Endothelial cell of umbilical vein (primary cell): ENCODE results near the gene ACOT13. TPM values are rescaled to one million over a fixed set of nuclear protein-coding genes. Genes with fewer than 3 reads are reported as not detected.

ENCODE experiments used
- BruUV-seq: library from RNA; stranded (reverse); fragments of 400-500 nt; replicated peaks from 2 replicates; lab custom pipeline; 2021; lab: Mats Ljungman, UMichigan
- CTCF ChIA-PET: fragments of 300-600, 350-600 bp; sonication (Branson Sonifier 250); formaldehyde crosslinking; loops from one replicate; lab custom pipeline; 2021; ENCODE audit warnings: antibody characterized with exemption, inconsistent platforms; lab: Charles Lee
- POLR2A ChIA-PET: fragments of 300-600, 350-600 bp; sonication (Branson Sonifier 250); formaldehyde crosslinking; loops from one replicate; lab custom pipeline; 2021; ENCODE audit warnings: antibody characterized with exemption, inconsistent platforms; lab: Charles Lee
- DNase-seq: peaks from one replicate; pipeline ENCODE4 v3.0.0-alpha.2; 2011; ENCODE audit warnings: low read depth, low spot score
- FAIRE-seq: peaks from 2 replicates; lab custom pipeline; 2011; peaks lifted over from hg19 to GRCh38; lab: Jason Lieb, UNC
- H2AFZ ChIP-seq: 2 replicates; pipeline ENCODE4 v1.6.0; 2012; ENCODE audit warnings: low read depth, low read length, control low read depth, inconsistent platforms
- H3K27ac ChIP-seq: 2 replicates; pipeline ENCODE4 v1.5.1; 2011; ENCODE audit warnings: low read depth, mild to moderate bottlenecking, control low read depth, low read length, moderate library complexity; ENCODE audit not compliant: insufficient read depth
- H3K27me3 ChIP-seq, 2 experiments: 2 replicates each; pipeline versions ENCODE4 v1.6.0 to v1.6.1; 2011; ENCODE audit warnings: low read length in 2 of 2, mixed read lengths in 1 of 2; ENCODE audit not compliant: control insufficient read depth in 2 of 2, insufficient read depth in 2 of 2
- H3K36me3 ChIP-seq, 2 experiments: 2 replicates in 1 of 2; 3 replicates in 1 of 2; pipeline ENCODE4 v1.5.1; 2011; ENCODE audit warnings: low read length in 2 of 2, mild to moderate bottlenecking in 1 of 2, moderate library complexity in 1 of 2; ENCODE audit not compliant: control insufficient read depth in 2 of 2, insufficient read depth in 2 of 2; ENCODE audit errors: extremely low read depth in 1 of 2
- H3K4me1 ChIP-seq: 3 replicates; pipeline ENCODE4 v1.5.1; 2011; ENCODE audit warnings: mild to moderate bottlenecking, low read length; ENCODE audit not compliant: control insufficient read depth, insufficient read depth; ENCODE audit errors: extremely low read depth
- H3K4me2 ChIP-seq: 2 replicates; pipeline ENCODE4 v1.6.1; 2011; ENCODE audit warnings: low read length, control low read depth, mixed read lengths; ENCODE audit not compliant: insufficient read depth
- H3K4me3 ChIP-seq, 3 experiments: fragments of 200-600 bp in 1 of 3; sonication (generic), shearing (Covaris generic) in 1 of 3; replicated peaks in 1 of 3; 2 replicates each; pipeline ENCODE4 v1.5.1; 2011 to 2016; ENCODE audit warnings: control low read depth in 3 of 3, low read length in 3 of 3, mild to moderate bottlenecking in 2 of 3, inconsistent platforms in 1 of 3, low read depth in 1 of 3, moderate library complexity in 1 of 3; ENCODE audit not compliant: insufficient read depth in 1 of 3
- H3K79me2 ChIP-seq: 2 replicates; pipeline ENCODE4 v1.6.0; 2012; ENCODE audit warnings: low read length, inconsistent platforms; ENCODE audit not compliant: control insufficient read depth, insufficient read depth
- H3K9ac ChIP-seq: replicated peaks from 2 replicates; pipeline ENCODE3; 2011; ENCODE audit warnings: low read length, control low read depth; ENCODE audit not compliant: insufficient read depth; ENCODE audit errors: extremely low read depth
- H3K9me1 ChIP-seq: replicated peaks from 3 replicates; pipeline ENCODE4 v1.6.0; 2011; ENCODE audit warnings: mild to moderate bottlenecking, low read length; ENCODE audit not compliant: control insufficient read depth, insufficient read depth; ENCODE audit errors: extremely low read depth
- H3K9me3 ChIP-seq: replicated peaks from 2 replicates; pipeline ENCODE4 v1.5.1; 2012; ENCODE audit warnings: low read length, inconsistent platforms; ENCODE audit not compliant: control insufficient read depth, insufficient read depth
- H4K20me1 ChIP-seq: replicated peaks from 2 replicates; pipeline ENCODE3; 2011; ENCODE audit warnings: mild to moderate bottlenecking, low read length; ENCODE audit not compliant: control insufficient read depth, insufficient read depth; ENCODE audit errors: extremely low read depth
- CTCF ChIP-seq, 2 donors: IDR thresholded peaks; 1 replicate in 1 of 2; 2 replicates in 1 of 2; pipeline ENCODE4 v1.5.1; 2011; ENCODE audit warnings: low read length in 2 of 2, mild to moderate bottlenecking in 2 of 2, moderate library complexity in 2 of 2, control low read depth in 1 of 2, inconsistent platforms in 1 of 2, low read depth in 1 of 2; ENCODE audit not compliant: insufficient read depth in 1 of 2; ENCODE audit errors: extremely low read depth in 1 of 2
- EZH2 ChIP-seq: IDR thresholded peaks from 2 replicates; pipeline ENCODE4 v1.6.1; 2012; ENCODE audit warnings: borderline replicate concordance, low read depth, mild to moderate bottlenecking, moderate library complexity, low read length, inconsistent platforms; ENCODE audit not compliant: severe bottlenecking
- FOS ChIP-seq: IDR thresholded peaks from 2 replicates; pipeline ENCODE4 v1.6.1; 2011; ENCODE audit warnings: mild to moderate bottlenecking, low read length, moderate library complexity, borderline replicate concordance; ENCODE audit not compliant: insufficient read depth
- GATA2 ChIP-seq: IDR thresholded peaks from 2 replicates; pipeline ENCODE4 v1.7.0; 2011; ENCODE audit warnings: low read depth, mild to moderate bottlenecking, moderate library complexity, mixed read lengths, low read length; ENCODE audit not compliant: insufficient read length, insufficient read depth
- JUN ChIP-seq: IDR thresholded peaks from 2 replicates; pipeline ENCODE4 v1.6.1; 2011; ENCODE audit warnings: borderline replicate concordance, low read depth; ENCODE audit not compliant: insufficient read length, insufficient read depth
- MAX ChIP-seq: IDR thresholded peaks from 2 replicates; pipeline ENCODE4 v1.6.1; 2011; ENCODE audit not compliant: insufficient read depth, insufficient read length
- MYC ChIP-seq: IDR thresholded peaks from one replicate; pipeline ENCODE4 v1.6.1; 2011; ENCODE audit warnings: mild to moderate bottlenecking, low read depth, low read length
- POLR2A ChIP-seq: IDR thresholded peaks from 2 replicates; pipeline ENCODE4 v1.6.1; 2012; ENCODE audit warnings: low read depth, mild to moderate bottlenecking, control low read depth, low read length
- POLR2AphosphoS5 ChIP-seq: IDR thresholded peaks from 2 replicates; pipeline ENCODE4 v1.6.1; 2012; ENCODE audit warnings: low read depth, mild to moderate bottlenecking, control low read depth, low read length, moderate library complexity; ENCODE audit not compliant: insufficient read depth
- dilution Hi-C: fragments of 300-500 bp; cut with MboI; formaldehyde crosslinking; loops from one replicate; pipeline ENCODE4 v1.15.0; 2019; ENCODE audit warnings: low sequenced_read_pairs; ENCODE audit not compliant: extremely low pct_ligation_motif_present
- intact Hi-C: fragments of 100-400 bp; cut with micrococcal nuclease; formaldehyde crosslinking; loops from one replicate; pipeline ENCODE4 v1.10.0; 2022
- polyA plus RNA-seq, 4 experiments: library from polyadenylated mRNA; depleted of rRNA in 3 of 4; stranded (reverse) in 3 of 4; unstranded in 1 of 4; fragments of >200 nt; gene quantifications; 2 replicates each; pipeline versions ENCODE4 v1.2.1 to v1.2.3, GENCODE V29; 2011 to 2012; ENCODE audit warnings: missing spikeins in 1 of 4
- total RNA-seq: library from RNA; stranded (reverse); gene quantifications from 2 replicates; pipeline ENCODE4 v1.2.3, GENCODE V29; 2021

The ACOT13 gene
- total and polyA plus RNA-seq, 2 donors (not counting 3 experiments of a cell fraction or from before 2014, with no cell fraction given): 7.7 to 24.1 TPM

GRCh38 chr6:24631671-24632070 is 35.2 kb upstream of the ACOT13 start:
- ChIA-PET CTCF (interaction anchor here (0.8 kb wide), 1 partner anchor 51 kb away, joined by 3 read pairs; no protein-coding TSS in a partner anchor), POLR2A (no interaction called here)
- Histone ChIP-seq H2AFZ (no peak overlapping the region), H3K9ac (no peak overlapping the region), H3K9me1 (no peaks in the 10 kb centered on the region), H3K36me3 (no peaks in the 10 kb centered on the region), H3K9me3 (no peaks in the 10 kb centered on the region), H3K27me3 (peaks cover 2 to 14% of the 10 kb centered on the region in 2 experiments), H3K4me2 (no peak overlapping the region), H4K20me1 (no peaks in the 10 kb centered on the region), H3K4me1 (no peaks in the 10 kb centered on the region), H3K79me2 (no peaks in the 10 kb centered on the region), H3K27ac (no peak overlapping the region), H3K4me3 (no peak overlapping the region)
- no TSS peak for BruUV-seq
- FAIRE-seq (no peak), DNase-seq (no peak)
- dilution Hi-C loops: no loop called here
- no peak for TF ChIP-seq POLR2AphosphoS5
- TF ChIP-seq GATA2: no peak
- no peak for TF ChIP-seq FOS
- TF ChIP-seq JUN: no peak
- TF ChIP-seq CTCF (IDR thresholded peaks at IDR 0.05; ENCODE audit: extremely low read depth in 1 of 2, insufficient read depth in 1 of 2, low read depth in 1 of 2, low read length in 2 of 2): no peak
- intact Hi-C loops: no loop called here

- intact Hi-C loops: no loop called here
- CTCF ChIA-PET: no interaction called here
- TF ChIP-seq EZH2 (no peak), POLR2A (no peak), MAX (no peak), FOS (no peak), CTCF (IDR thresholded peaks at IDR 0.05; ENCODE audit: extremely low read depth in 1 of 2, insufficient read depth in 1 of 2, low read depth in 1 of 2, low read length in 2 of 2) (no peak), GATA2 (no peak), POLR2AphosphoS5 (no peak), JUN (no peak), MYC (no peak)
Observed at GRCh38 chr6:24632573-24632972, 34.3 kb upstream of the ACOT13 start.

More at GRCh38 chr6:24632573-24632972, 34.3 kb upstream of the ACOT13 start:
- dilution Hi-C loops: no loop called here
- no peak for FAIRE-seq
- H3K9ac ChIP-seq: no peak overlapping the region
- H3K9me1 ChIP-seq: no peaks in the 10 kb centered on the region
- no peak overlapping the region for H2AFZ ChIP-seq
- H3K36me3 ChIP-seq: no peaks in the 10 kb centered on the region
- BruUV-seq: no TSS peak
- no peaks in the 10 kb centered on the region for H4K20me1 ChIP-seq
- no peaks in the 10 kb centered on the region for H3K4me1 ChIP-seq
- H3K4me2 ChIP-seq: no peak overlapping the region
- H3K4me3 ChIP-seq: no peak overlapping the region
- no peak for DNase-seq
- H3K79me2 ChIP-seq: no peaks in the 10 kb centered on the region
- POLR2A ChIA-PET: no interaction called here
- H3K9me3 ChIP-seq: no peaks in the 10 kb centered on the region
- H3K27ac ChIP-seq: no peak overlapping the region
- peaks cover 4 to 17% of the 10 kb centered on the region in 2 experiments for H3K27me3 ChIP-seq
